ENCODE measurements around the gene SLC5A2. TPM values are rescaled to one million over a fixed set of nuclear protein-coding genes. Genes with fewer than 3 reads are reported as not detected.

SLC5A2 gene
- total and polyA plus RNA-seq, 3 donors from 2014 or later = 5.8 to 18.1 (median 6.9) TPM

DNA sequence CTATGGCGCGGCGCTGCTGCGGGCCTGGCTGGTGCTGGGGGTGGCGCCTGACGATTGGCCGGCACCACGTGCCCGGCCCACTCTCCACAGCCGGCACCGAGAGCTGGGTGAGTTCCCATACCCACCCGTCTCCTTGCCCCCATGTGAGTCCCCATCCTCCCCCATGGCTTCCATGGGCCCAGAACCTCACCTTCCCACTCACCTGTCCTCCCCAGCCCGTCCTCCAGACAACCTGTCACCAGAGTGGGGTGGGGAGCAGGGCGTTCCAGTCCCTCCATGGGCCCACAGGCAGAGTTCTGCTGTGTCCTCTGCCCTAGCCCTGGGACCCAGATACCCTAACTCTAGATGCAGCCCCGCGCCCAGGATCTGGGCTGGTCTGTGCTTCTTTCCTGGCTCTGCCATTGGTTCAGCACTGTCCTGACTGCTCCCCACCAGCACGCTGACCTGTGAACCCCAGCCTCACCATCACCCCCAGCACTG is 18.1 kb upstream of the SLC5A2 start:
- Histone ChIP-seq H3K4me3 (no peak overlapping the region), H3K27me3 (no peaks in the 10 kb centered on the region), H3K9me3 (no peaks in the 10 kb centered on the region), H3K4me1 (peaks cover 7% of the 10 kb centered on the region), H3K36me3 (ENCODE audit: low read depth, missing control alignments) (no peaks in the 10 kb centered on the region), H3K27ac (no peak overlapping the region)
- intact Hi-C loops (cut with DNase I; ENCODE audit: low total_unique reads) = no loop called here
- no peak for DNase-seq
- TF ChIP-seq, protein P1, sequence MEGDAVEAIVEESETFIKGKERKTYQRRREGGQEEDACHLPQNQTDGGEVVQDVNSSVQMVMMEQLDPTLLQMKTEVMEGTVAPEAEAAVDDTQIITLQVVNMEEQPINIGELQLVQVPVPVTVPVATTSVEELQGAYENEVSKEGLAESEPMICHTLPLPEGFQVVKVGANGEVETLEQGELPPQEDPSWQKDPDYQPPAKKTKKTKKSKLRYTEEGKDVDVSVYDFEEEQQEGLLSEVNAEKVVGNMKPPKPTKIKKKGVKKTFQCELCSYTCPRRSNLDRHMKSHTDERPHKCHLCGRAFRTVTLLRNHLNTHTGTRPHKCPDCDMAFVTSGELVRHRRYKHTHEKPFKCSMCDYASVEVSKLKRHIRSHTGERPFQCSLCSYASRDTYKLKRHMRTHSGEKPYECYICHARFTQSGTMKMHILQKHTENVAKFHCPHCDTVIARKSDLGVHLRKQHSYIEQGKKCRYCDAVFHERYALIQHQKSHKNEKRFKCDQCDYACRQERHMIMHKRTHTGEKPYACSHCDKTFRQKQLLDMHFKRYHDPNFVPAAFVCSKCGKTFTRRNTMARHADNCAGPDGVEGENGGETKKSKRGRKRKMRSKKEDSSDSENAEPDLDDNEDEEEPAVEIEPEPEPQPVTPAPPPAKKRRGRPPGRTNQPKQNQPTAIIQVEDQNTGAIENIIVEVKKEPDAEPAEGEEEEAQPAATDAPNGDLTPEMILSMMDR (IDR thresholded peaks at IDR 0.05) = no peak
- no peak for TF ChIP-seq POLR2A (IDR thresholded peaks at IDR 0.05)
- 86 to 91% methylated on average over 1 to 17 of the region's 17 CpGs for WGBS, 2 donors

DNA sequence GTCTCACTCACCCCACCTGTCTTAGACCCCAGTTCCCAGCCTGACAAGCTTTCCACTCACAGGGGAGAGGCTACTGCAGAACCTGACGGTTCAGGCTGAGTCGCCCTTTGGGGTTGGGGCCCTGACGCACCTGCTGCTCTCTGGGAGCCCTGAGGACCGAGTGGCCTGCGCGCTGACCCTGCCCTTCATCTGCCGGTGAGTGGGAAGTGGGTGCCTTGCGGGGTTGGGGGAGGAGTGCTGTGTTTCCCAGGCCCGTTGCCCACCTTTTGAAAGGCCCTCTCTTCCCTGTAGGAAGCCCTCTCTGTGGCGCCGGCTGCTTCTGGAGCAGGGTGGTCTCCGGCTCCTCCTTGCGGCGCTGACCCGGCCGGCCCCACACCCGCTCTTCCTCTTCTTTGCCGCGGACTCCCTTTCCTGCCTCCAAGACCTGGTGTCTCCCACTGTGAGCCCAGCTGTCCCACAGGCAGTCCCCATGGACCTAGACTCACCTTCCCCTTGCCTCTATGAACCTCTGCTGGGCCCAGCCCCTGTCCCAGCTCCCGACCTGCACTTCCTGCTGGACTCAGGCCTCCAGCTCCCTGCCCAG is 17.0 kb upstream of the SLC5A2 start:
- no peaks in the 10 kb centered on the region for H3K36me3 ChIP-seq (ENCODE audit: low read depth, missing control alignments)
- 90 to 92% methylated on average over 19 to 20 of the region's 20 CpGs for WGBS, 2 donors

DNA sequence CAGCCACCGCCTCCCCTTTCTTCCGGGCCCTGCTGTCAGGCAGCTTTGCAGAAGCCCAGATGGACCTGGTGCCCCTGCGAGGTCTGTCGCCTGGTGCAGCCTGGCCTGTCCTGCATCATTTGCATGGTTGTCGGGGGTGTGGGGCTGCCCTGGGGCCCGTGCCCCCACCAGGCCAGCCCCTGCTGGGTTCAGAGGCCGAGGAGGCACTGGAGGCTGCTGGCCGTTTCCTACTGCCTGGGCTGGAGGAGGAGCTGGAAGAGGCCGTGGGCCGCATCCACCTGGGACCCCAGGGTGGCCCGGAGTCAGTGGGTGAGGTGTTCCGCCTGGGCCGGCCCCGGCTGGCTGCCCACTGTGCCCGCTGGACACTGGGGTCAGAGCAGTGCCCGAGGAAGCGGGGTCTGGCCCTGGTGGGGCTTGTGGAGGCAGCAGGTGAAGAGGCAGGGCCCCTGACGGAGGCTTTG is 16.5 kb upstream of the SLC5A2 start:
- Histone ChIP-seq H3K4me1 (peaks cover 3% of the 10 kb centered on the region), H3K9me3 (no peaks in the 10 kb centered on the region), H3K27me3 (no peaks in the 10 kb centered on the region), H3K36me3 (ENCODE audit: low read depth, missing control alignments) (no peaks in the 10 kb centered on the region), H3K27ac (no peak overlapping the region), H3K4me3 (no peak overlapping the region)
- DNase-seq = no peak
- TF ChIP-seq, protein P1 (IDR thresholded peaks at IDR 0.05) = no peak
- TF ChIP-seq POLR2A (IDR thresholded peaks at IDR 0.05) = no peak
- intact Hi-C loops (cut with DNase I; ENCODE audit: low total_unique reads) = no loop called here
- WGBS, 2 donors = 94 to 97% methylated on average over 3 to 18 of the region's 18 CpGs

More for the DNA sequence above, 17.0 kb upstream of the SLC5A2 start:
- Histone ChIP-seq H3K27ac (no peak overlapping the region), H3K4me1 (no peaks in the 10 kb centered on the region), H3K9me3 (no peaks in the 10 kb centered on the region), H3K27me3 (no peaks in the 10 kb centered on the region), H3K4me3 (no peak overlapping the region)
- no peak for DNase-seq
- TF ChIP-seq POLR2A (IDR thresholded peaks at IDR 0.05) = no peak
- TF ChIP-seq, protein P1 (IDR thresholded peaks at IDR 0.05) = no peak
- intact Hi-C loops (cut with DNase I; ENCODE audit: low total_unique reads) = no loop called here

DNA sequence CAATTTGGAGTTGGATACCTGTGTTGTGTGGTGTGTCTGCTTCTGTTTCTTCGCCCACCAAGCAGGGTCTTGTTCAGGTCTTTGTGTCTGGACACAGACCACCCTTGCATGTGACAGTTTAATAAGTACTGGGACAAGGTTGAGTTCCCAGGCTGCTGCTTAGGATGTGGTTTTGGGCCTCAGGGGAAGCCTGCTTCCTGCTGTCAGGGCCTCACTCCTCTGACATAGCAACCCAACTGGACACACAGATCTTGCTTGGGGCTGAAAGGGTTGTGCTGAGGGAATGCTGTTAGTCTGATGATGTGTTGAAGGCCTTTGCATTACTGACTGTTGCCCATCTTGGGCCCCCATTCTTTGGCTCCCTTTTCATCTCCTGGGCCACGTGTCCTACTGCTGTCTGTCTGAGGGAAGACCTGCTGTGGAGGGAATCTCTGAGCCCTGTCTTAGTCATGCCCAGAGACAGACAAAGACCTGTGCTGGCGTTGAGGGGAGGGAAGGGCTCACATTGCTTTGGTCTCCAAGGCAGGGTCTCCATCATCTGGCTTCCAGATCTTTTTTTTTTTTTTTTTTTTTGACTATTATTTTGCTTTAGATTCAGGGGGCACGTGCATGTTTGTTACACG is 15.7 kb upstream of the SLC5A2 start:
- TF ChIP-seq, protein P1 (IDR thresholded peaks at IDR 0.05) = no peak
- TF ChIP-seq POLR2A (IDR thresholded peaks at IDR 0.05) = no peak
- 88 to 89% methylated on average over 4 to 5 of the region's 5 CpGs for WGBS, 2 donors
- no peak for DNase-seq
- Histone ChIP-seq H3K9me3 (no peaks in the 10 kb centered on the region), H3K27me3 (no peaks in the 10 kb centered on the region), H3K4me1 (peaks cover 9% of the 10 kb centered on the region), H3K36me3 (ENCODE audit: low read depth, missing control alignments) (no peaks in the 10 kb centered on the region), H3K27ac (no peak overlapping the region), H3K4me3 (no peak overlapping the region)
- intact Hi-C loops (cut with DNase I; ENCODE audit: low total_unique reads) = no loop called here
